GM12865 (cell line): ENCODE measurements around the gene RNGTT.

Experiments
- DNase-seq: peaks from one replicate; pipeline ENCODE4 v3.0.0; 2010; ENCODE audit warnings: low read depth
- H3K4me3 ChIP-seq: 2 replicates; pipeline ENCODE4 v1.5.1; 2011; ENCODE audit warnings: mild to moderate bottlenecking, low read depth, low read length, control low read depth
- TF ChIP-seq, protein P1 (sequence below): IDR thresholded peaks from 2 replicates; pipeline ENCODE4 v1.5.1; 2011; ENCODE audit warnings: low read length, control low read depth, low read depth, inconsistent platforms; ENCODE audit not compliant: insufficient read depth; ENCODE audit errors: missing control alignments

Gene RNGTT

GRCh38 chr6:88661136-88661535, 302.3 kb downstream of the RNGTT start:
- H3K4me3 ChIP-seq, result no peak overlapping the region
- TF ChIP-seq, protein P1, sequence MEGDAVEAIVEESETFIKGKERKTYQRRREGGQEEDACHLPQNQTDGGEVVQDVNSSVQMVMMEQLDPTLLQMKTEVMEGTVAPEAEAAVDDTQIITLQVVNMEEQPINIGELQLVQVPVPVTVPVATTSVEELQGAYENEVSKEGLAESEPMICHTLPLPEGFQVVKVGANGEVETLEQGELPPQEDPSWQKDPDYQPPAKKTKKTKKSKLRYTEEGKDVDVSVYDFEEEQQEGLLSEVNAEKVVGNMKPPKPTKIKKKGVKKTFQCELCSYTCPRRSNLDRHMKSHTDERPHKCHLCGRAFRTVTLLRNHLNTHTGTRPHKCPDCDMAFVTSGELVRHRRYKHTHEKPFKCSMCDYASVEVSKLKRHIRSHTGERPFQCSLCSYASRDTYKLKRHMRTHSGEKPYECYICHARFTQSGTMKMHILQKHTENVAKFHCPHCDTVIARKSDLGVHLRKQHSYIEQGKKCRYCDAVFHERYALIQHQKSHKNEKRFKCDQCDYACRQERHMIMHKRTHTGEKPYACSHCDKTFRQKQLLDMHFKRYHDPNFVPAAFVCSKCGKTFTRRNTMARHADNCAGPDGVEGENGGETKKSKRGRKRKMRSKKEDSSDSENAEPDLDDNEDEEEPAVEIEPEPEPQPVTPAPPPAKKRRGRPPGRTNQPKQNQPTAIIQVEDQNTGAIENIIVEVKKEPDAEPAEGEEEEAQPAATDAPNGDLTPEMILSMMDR, result no peak
- no peak for DNase-seq

GRCh38 chr6:88655586-88655985, 307.8 kb downstream of the RNGTT start:
- DNase-seq, result no peak
- TF ChIP-seq, protein P1, result no peak
- no peak overlapping the region for H3K4me3 ChIP-seq

GRCh38 chr6:88653936-88654335, 309.5 kb downstream of the RNGTT start:
- H3K4me3 ChIP-seq, result no peak overlapping the region
- DNase-seq, result no peak
- TF ChIP-seq, protein P1, result no peak

DNA sequence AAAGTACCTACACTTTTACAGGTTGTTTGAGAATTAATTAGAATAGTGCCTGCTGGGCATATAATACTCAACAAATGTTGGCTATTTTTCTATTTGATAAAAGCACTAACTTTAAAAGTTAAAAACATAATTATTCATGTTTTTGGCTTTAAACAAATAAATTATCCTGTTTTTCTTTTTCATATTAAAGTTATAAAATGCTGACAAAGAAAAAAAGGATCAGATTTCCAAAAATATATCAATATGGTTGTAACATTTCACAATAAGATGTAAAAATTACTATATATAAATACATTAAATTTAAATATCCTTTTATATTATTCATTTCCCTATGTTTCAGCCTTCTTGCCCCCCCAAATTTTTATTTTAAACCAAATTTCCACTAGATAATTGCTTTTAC, 312.0 kb downstream of the RNGTT start:
- H3K4me3 ChIP-seq, result no peak overlapping the region
- TF ChIP-seq, protein P1, result no peak
- DNase-seq, result no peak

- H3K4me3 ChIP-seq, result no peak overlapping the region
- no peak for DNase-seq
- TF ChIP-seq, protein P1, result no peak
Measured at GRCh38 chr6:88650979-88651378, 312.4 kb downstream of the RNGTT start.

GRCh38 chr6:88650029-88650619, 313.3 kb downstream of the RNGTT start:
- H3K4me3 ChIP-seq, result 0 out of 2 replicates have a peak overlapping the region, but pooled peaks have one; percentile 19
- TF ChIP-seq, protein P1, result no peak
- peak; percentile 91 for DNase-seq
